ENCODE results near the gene HNRNPH1. TPM values are rescaled to one million over a fixed set of nuclear protein-coding genes. Genes with fewer than 3 reads are reported as not detected.
A peak's percentile ranks its signal among the peaks of the same experiment; 100 is the strongest.

Gene HNRNPH1
- total and polyA plus RNA-seq, 2 of the 13 experiments (the other 11 are each of a cell fraction or from before 2014, with no cell fraction given), result 382 to 1,064 TPM

GRCh38 chr5:179612577-179613459 lies 10.7 kb downstream of the HNRNPH1 start:
- BruUV-seq (replicated peaks), result no TSS peak
- no peak overlapping the region for H3K27ac ChIP-seq (ENCODE audit: extremely low read length, insufficient read depth, low read length)
- TF ChIP-seq FOXP1 (IDR thresholded peaks at IDR 0.05), result no peak
- no peak for TF ChIP-seq FOXP1 (CRISPR knock-in tag; IDR thresholded peaks at IDR 0.05)
- peak; percentile 84 for TF ChIP-seq AGO2 (optimal IDR thresholded peaks at IDR 0.05; ENCODE audit: low read depth, low read length)
- peak; percentile 46; the same call in 1 of the 2 replicates for TF ChIP-seq POLR2G (IDR thresholded peaks at IDR 0.05; ENCODE audit: low read depth, low read length)
- TF ChIP-seq RBFOX2 (IDR thresholded peaks at IDR 0.05; ENCODE audit: low read depth, low read length), result peak; percentile 73
- 0 out of 2 replicates have a peak, but pooled peaks have one; percentile 9 for TF ChIP-seq REPIN1 (CRISPR knock-in tag; IDR thresholded peaks at IDR 0.05; ENCODE audit: borderline replicate concordance, low read depth)
- no peak for TF ChIP-seq ZNF121 (CRISPR knock-in tag; IDR thresholded peaks at IDR 0.05)
- TF ChIP-seq RBM22 (optimal IDR thresholded peaks at IDR 0.05; ENCODE audit: low read length), result peak; percentile 97
- peak in 1 of 2 experiments; percentile 51; a peak in 3 of 4 replicates for TF ChIP-seq POLR2A (IDR thresholded peaks at IDR 0.05; ENCODE audit: insufficient read depth in 1 of 2, low read depth in 2 of 2, low read length in 2 of 2)
- TF ChIP-seq PAF1 (CRISPR knock-in tag; IDR thresholded peaks at IDR 0.05), result peak; percentile 61
- DNase-seq (ENCODE audit: low spot score), result no peak
- H3K9me3 ChIP-seq (ENCODE audit: low read length), result no peaks in the 10 kb centered on the region
- CTCF ChIA-PET (ENCODE audit: low intra/inter-chr PET ratio, low total read pairs), result no interaction called here
- no peak overlapping the region for H3K9ac ChIP-seq (ENCODE audit: insufficient read depth, low read depth, low read length)
- H3K79me2 ChIP-seq (ENCODE audit: insufficient read depth, low read length), result peaks cover 23% of the 10 kb centered on the region
- no peak overlapping the region for H3K4me3 ChIP-seq (replicated peaks in 1 of 3; ENCODE audit: insufficient read depth in 1 of 3, low read depth in 2 of 3, low read length in 3 of 3)
- peaks cover 66% of the 10 kb centered on the region for H4K20me1 ChIP-seq (ENCODE audit: insufficient read depth, low read length)
- WGBS (ENCODE audit: low lambda C conversion rate), result 96% methylated on average over 21 of the region's 21 CpGs
- POLR2A ChIA-PET, result interaction anchor here (1.0 to 6.5 kb wide), 3 partner anchors 11 to 68 kb away, joined by 3 to 102 read pairs (median 3); partner anchors contain the start of genes CBY3 and HNRNPH1
- H3K27me3 ChIP-seq (ENCODE audit: control insufficient read depth in 1 of 2, insufficient read depth in 2 of 2, low read length in 2 of 2), result no peaks in the 10 kb centered on the region
- FAIRE-seq, result no peak
- in situ Hi-C loops (cut with HindIII; ENCODE audit: extremely low pct_ligation_motif_present, low pct_unique_long_range_greater_than_20kb), result no loop called here
- ATAC-seq, result no peak
- intact Hi-C loops (cut with micrococcal nuclease; ENCODE audit: unreplicated experiment), result no loop called here
- peaks cover 21 to 91% of the 10 kb centered on the region in 2 experiments for H3K36me3 ChIP-seq (replicated peaks in 1 of 2; ENCODE audit: control insufficient read depth in 1 of 2, insufficient read depth in 2 of 2, low read length in 2 of 2)
- H3K4me2 ChIP-seq (ENCODE audit: low read depth, low read length), result no peak overlapping the region
- peaks cover 62% of the 10 kb centered on the region for H3K4me1 ChIP-seq (ENCODE audit: insufficient read depth, low read length)
- H2AFZ ChIP-seq (ENCODE audit: low read length), result no peak overlapping the region

Data from HepG2 (cell line).